ENCODE measurements around the gene ZNF92.

DNA sequence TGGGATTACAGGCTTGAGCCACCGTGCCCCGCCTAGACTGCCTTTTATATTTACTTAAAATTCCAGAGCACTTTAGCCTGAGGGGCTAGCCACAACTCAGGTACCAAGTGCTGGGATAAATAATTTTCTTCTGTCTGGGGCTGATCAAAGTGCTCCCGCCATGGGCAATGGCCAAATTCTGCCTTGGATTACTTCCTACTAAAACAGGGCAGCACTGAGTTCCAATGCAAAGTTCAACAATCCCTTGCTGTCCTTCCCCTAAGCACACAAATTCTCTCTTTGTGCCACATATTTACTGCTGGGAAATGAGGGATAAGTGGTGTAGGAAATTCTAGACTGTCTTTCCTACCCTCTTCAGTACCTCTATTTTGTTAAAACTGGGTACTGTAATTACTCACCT is 34.4 kb upstream of the ZNF92 start:
- TF ChIP-seq, protein P1, sequence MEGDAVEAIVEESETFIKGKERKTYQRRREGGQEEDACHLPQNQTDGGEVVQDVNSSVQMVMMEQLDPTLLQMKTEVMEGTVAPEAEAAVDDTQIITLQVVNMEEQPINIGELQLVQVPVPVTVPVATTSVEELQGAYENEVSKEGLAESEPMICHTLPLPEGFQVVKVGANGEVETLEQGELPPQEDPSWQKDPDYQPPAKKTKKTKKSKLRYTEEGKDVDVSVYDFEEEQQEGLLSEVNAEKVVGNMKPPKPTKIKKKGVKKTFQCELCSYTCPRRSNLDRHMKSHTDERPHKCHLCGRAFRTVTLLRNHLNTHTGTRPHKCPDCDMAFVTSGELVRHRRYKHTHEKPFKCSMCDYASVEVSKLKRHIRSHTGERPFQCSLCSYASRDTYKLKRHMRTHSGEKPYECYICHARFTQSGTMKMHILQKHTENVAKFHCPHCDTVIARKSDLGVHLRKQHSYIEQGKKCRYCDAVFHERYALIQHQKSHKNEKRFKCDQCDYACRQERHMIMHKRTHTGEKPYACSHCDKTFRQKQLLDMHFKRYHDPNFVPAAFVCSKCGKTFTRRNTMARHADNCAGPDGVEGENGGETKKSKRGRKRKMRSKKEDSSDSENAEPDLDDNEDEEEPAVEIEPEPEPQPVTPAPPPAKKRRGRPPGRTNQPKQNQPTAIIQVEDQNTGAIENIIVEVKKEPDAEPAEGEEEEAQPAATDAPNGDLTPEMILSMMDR (IDR thresholded peaks at IDR 0.05; ENCODE audit: borderline replicate concordance, extremely low read depth, low read length, poor library complexity, severe bottlenecking): no peak
- no peak for TF ChIP-seq EZH2 (IDR thresholded peaks at IDR 0.05; ENCODE audit: borderline replicate concordance, low read depth, low read length, severe bottlenecking)
